GM19324 (cell line): ENCODE results near the gene PYHIN1.

Source experiments
- ATAC-seq: cut with Tn5 transposase; IDR thresholded peaks from one replicate; pipeline ENCODE4 v1.9.1; 2021; ENCODE audit warnings: mild to moderate bottlenecking, moderate library complexity; ENCODE audit not compliant: unreplicated experiment, low FRiP score

PYHIN1 gene

GRCh38 chr1:159011751-159012150, 80.4 kb downstream of the PYHIN1 start:
- ATAC-seq: no peak

DNA sequence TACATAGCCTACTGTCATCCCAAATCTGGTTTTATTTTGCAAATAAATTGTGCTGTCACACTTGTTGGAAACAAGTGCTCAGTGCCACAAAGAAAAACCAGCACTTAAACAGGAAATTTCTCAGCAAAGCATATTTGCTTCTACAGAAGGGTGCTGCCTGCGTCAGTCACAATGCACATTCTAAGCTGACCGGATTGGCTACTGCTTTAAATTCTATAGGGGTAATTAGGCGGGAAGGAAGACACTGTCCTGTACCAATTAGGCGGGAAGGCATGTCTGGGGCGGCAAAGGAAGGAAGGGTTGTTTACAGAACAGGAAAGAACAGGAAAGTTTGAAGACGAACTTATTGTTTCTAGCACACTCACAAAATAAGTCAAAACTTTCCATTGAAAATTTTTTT, 81.1 kb downstream of the PYHIN1 start:
- no peak for ATAC-seq

DNA sequence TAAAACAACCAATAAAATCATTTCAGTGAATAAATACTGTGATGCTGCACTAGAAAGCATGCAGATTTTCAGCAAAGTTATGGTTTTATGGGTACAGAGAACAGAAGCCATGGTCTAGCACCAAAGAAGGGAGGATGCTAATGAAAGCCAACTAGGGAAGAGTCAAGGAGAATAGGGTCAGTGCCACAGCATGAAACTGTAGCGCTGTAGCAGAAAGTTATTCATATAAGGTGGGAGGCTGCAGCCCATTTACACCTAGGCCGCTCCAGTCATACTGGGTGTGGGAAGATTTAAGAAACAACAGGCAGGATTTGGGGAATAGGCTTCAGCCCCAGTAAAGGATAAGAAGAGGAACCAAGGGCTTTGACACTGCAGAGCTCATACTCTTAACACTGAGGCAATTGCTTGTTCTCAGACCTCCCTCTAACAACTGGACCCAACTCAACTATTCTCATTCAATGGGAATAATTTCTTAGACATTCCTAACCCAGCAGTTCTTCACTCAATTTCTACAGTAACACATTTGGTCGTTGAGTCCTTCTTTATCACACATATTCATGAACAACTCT, 82.7 kb downstream of the PYHIN1 start:
- ATAC-seq: no peak

DNA sequence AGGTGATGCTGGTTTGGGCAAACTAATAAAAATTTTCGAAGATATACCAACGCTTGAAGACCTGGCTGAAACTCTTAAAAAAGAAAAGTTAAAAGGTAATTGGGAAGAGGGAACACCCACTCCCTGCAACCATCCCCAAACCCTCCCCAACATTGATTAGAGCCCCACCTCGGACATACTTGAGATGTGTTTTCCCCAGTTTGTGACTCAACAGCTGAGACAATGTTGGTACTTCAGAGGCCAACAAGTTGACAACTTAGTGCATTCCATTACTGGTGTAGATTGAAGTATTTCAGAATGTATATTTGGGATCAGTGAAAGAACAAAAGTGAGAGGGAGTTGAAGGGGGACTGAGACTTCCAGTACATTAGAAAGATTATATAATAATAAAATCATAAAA, 83.5 kb downstream of the PYHIN1 start:
- no peak for ATAC-seq

- ATAC-seq: peak; percentile 94
Observed at GRCh38 chr1:159015440-159015909, 84.1 kb downstream of the PYHIN1 start.

- ATAC-seq: no peak
Observed at GRCh38 chr1:159023723-159024122, 92.4 kb downstream of the PYHIN1 start.

DNA sequence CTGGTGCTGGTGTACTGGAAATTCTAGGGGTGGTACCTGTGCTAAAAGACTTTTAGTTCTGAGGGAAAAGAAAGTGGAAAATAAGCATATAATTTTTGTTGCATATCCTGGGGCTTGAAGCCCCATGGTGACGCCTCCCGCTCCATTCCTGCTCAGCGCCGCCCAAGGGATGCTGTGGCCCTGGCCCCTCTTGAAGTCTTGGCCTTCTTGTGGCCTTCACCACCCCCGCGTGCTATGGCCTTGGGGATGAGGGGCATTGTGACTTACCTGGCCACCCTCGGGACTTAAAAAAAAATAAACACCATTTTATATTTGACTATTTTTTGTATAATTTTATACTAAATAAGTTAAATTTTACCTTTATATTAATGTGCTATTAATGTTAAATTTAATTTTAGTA, 93.7 kb downstream of the PYHIN1 start:
- ATAC-seq: no peak
